ENCODE results near the gene CDC37.

CDC37 gene

GRCh38 chr19:10352764-10353671, 50.3 kb downstream of the CDC37 start:
- DNase-seq = no peak

GRCh38 chr19:10346509-10346908, 56.8 kb downstream of the CDC37 start:
- no peak for DNase-seq

GRCh38 chr19:10344780-10345179, 58.6 kb downstream of the CDC37 start:
- no peak for DNase-seq

- DNase-seq = no peak
These were observed 59.8 kb downstream of the CDC37 start for GRCh38 chr19:10343495-10343894.

All from T-helper 9 cell (primary cell).